Kidney (tissue), 14 donors: Measurements from ENCODE around the gene CXCR4. TPM values are rescaled to one million over a fixed set of nuclear protein-coding genes. Genes with fewer than 3 reads are reported as not detected.

ENCODE experiments used
- DNase-seq, 5 donors: peaks; one replicate each; pipeline ENCODE4 v3.0.0-alpha.2; 2013 to 2020
- FAIRE-seq: peaks from 2 replicates; lab custom pipeline; 2012; peaks lifted over from hg19 to GRCh38; lab: Jason Lieb, UNC
- H3K27ac ChIP-seq, 2 donors: one replicate each; pipeline ENCODE4 v1.7.0; 2013; ENCODE audit warnings: low read depth in 2 of 2, low read length in 2 of 2, inconsistent platforms in 1 of 2
- H3K27me3 ChIP-seq: one replicate; pipeline ENCODE4 v1.7.1; 2013; ENCODE audit warnings: low read length, inconsistent platforms; ENCODE audit not compliant: control insufficient read depth, insufficient read depth
- H3K36me3 ChIP-seq, 3 donors: one replicate each; pipeline versions ENCODE4 v1.7.0 to v1.7.1; 2013; ENCODE audit warnings: low read length in 3 of 3, control low read depth in 1 of 3, inconsistent platforms in 1 of 3; ENCODE audit not compliant: insufficient read depth in 3 of 3, control insufficient read depth in 2 of 3
- H3K4me1 ChIP-seq, 3 donors: one replicate each; pipeline versions ENCODE4 v1.7.0 to v1.7.1; 2013; ENCODE audit warnings: low read length in 3 of 3, inconsistent platforms in 1 of 3, low read depth in 1 of 3; ENCODE audit not compliant: control insufficient read depth in 2 of 3, insufficient read depth in 2 of 3
- H3K4me3 ChIP-seq, 3 donors: one replicate each; pipeline versions ENCODE4 v1.7.0 to v1.8.1; 2013; ENCODE audit warnings: low read length in 3 of 3, control low read depth in 1 of 3, inconsistent platforms in 1 of 3
- H3K9ac ChIP-seq, 3 donors: one replicate each; pipeline versions ENCODE4 v1.7.0 to v1.7.1; 2013; ENCODE audit warnings: low read length in 3 of 3, control low read depth in 1 of 3, inconsistent platforms in 1 of 3
- H3K9me3 ChIP-seq, 3 donors: one replicate each; pipeline versions ENCODE4 v1.7.0 to v1.7.1; 2013; ENCODE audit warnings: low read length in 3 of 3, control low read depth in 1 of 3, inconsistent platforms in 1 of 3; ENCODE audit not compliant: control insufficient read depth in 2 of 3, insufficient read depth in 1 of 3
- intact Hi-C: fragments of 100-400 bp; cut with DNase I; formaldehyde crosslinking; loops from one replicate; pipeline ENCODE4 v1.11.1; 2022
- polyA plus RNA-seq: library from polyadenylated mRNA; stranded (reverse); fragments of 350-450 nt; fragmentation: Illumina TruSeq; extraction: RNeasy Lipid Tissue Mini Kit (QIAGEN cat#74804); gene quantifications from one replicate; pipeline ENCODE4 v1.2.3, GENCODE V29; 2014; ENCODE audit warnings: low read depth, low replicate concordance; ENCODE audit not compliant: insufficient read depth
- total RNA-seq: library from RNA; stranded (reverse); fragmentation: NEBNext Ultra II Directional; extraction: Animal tissue kit (Norgen Biotek cat#: 25700); gene quantifications from one replicate; pipeline ENCODE4 v1.2.1, GENCODE V29; 2021
- TF ChIP-seq, protein P1 (sequence below): IDR thresholded peaks from 3 replicates; pipeline ENCODE4 v1.5.1; 2012; ENCODE audit warnings: mild to moderate bottlenecking, moderate library complexity, borderline replicate concordance; ENCODE audit not compliant: insufficient read depth; ENCODE audit errors: extremely low read depth
- donor health status: control.
- donor health status: control.
- donor health status: control.
- donor health status: control.
- donor health status: control.
- donor health status: DM: yes; HTN: yes; CAD: no.
- donor health status: Normal renal cell carcinoma (clear cell type).

The CXCR4 gene
- total and polyA plus RNA-seq, 2 donors from 2014 or later, result 9.5 to 51.9 TPM

DNA sequence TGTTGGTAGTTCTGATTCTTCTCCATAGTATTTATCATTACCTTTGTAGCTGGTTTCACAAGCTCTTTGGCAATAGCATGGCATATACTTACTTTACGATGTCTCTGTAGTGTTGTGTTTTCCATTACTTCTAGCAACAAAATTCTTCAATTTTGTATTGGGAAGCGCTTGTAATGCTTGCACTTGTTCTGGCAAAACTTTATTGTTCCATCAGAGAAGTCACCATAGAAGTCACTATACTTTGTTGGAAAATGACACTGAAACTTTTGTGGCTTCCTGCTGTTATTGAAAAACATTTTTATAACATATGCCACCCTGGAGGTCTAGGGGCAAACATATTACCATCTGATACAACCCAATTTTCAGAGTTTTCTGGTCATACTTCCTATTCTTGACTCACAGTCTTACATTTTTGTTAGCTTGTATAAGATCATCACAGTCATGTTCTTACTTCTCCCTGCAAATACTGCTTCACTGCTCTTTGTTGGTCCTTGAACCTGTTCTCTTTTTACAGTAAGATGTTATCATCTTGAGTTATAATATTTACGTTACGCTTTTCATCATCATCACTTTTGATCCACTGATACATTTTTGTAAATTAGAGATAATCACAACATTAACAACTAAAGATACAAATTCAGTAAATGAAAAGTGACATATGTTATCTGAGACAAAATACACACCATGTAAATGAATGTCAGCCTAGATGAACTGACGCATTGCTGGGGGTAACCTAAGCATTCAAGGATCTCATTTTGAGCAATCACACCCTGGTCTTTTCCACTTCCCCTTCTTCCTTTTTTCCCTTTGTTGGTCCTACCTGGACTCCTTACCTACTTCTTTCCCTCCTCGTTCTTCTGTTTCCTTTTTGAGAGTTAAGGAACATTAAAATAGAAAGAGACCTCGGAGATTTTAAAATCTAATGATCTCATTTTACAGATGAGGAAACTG is 33.3 kb upstream of the CXCR4 start:
- TF ChIP-seq, protein P1, sequence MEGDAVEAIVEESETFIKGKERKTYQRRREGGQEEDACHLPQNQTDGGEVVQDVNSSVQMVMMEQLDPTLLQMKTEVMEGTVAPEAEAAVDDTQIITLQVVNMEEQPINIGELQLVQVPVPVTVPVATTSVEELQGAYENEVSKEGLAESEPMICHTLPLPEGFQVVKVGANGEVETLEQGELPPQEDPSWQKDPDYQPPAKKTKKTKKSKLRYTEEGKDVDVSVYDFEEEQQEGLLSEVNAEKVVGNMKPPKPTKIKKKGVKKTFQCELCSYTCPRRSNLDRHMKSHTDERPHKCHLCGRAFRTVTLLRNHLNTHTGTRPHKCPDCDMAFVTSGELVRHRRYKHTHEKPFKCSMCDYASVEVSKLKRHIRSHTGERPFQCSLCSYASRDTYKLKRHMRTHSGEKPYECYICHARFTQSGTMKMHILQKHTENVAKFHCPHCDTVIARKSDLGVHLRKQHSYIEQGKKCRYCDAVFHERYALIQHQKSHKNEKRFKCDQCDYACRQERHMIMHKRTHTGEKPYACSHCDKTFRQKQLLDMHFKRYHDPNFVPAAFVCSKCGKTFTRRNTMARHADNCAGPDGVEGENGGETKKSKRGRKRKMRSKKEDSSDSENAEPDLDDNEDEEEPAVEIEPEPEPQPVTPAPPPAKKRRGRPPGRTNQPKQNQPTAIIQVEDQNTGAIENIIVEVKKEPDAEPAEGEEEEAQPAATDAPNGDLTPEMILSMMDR, result no peak
- no peaks in the 10 kb centered on the region for H3K36me3 ChIP-seq
- no peak overlapping the region for H3K4me3 ChIP-seq
- H3K9me3 ChIP-seq, result no peaks in the 10 kb centered on the region
- intact Hi-C loops, result no loop called here
- no peak overlapping the region for H3K27ac ChIP-seq
- FAIRE-seq (no peak), DNase-seq (no peak)
- H3K9ac ChIP-seq, result no peak overlapping the region
- H3K27me3 ChIP-seq, result no peaks in the 10 kb centered on the region
- H3K4me1 ChIP-seq, result no peaks in the 10 kb centered on the region

- Histone ChIP-seq H3K4me1 (no peaks in the 10 kb centered on the region), H3K36me3 (no peaks in the 10 kb centered on the region), H3K27me3 (no peaks in the 10 kb centered on the region), H3K9me3 (no peaks in the 10 kb centered on the region), H3K27ac (no peak overlapping the region), H3K9ac (no peak overlapping the region), H3K4me3 (no peak overlapping the region)
- TF ChIP-seq, protein P1, result no peak
- DNase-seq (no peak), FAIRE-seq (no peak)
- intact Hi-C loops, result no loop called here
Measured at GRCh38 chr2:136149011-136149410, 31.1 kb upstream of the CXCR4 start.

DNA sequence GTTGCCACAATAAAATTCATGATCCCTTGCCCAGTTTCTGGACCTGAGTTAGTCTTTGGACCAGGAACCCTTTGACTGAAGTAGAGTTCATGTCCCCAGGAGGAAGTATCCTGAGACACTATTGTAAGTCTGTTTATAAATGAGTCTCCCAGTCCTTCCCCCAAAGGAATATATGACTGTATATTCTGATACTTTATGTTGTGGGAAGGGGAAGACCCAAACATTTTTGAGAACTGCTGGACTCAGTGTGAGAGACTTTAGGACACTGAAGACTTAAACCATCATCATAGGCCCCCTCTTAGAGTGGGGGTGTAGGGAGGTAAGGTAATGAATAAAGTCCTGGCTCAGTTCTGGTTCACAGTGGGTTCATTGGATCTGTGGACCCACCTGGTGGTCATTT is 28.6 kb upstream of the CXCR4 start:
- Histone ChIP-seq H3K9ac (no peak overlapping the region), H3K27me3 (no peaks in the 10 kb centered on the region), H3K27ac (no peak overlapping the region), H3K4me3 (no peak overlapping the region), H3K36me3 (no peaks in the 10 kb centered on the region), H3K4me1 (no peaks in the 10 kb centered on the region), H3K9me3 (no peaks in the 10 kb centered on the region)
- TF ChIP-seq, protein P1, result no peak
- DNase-seq (no peak), FAIRE-seq (no peak)
- intact Hi-C loops, result no loop called here
